Activated B cell treated with CpG ODN at 0.5 μM for 24 hours (primary cell): ENCODE measurements around the gene GPR39. TPM values are rescaled to one million over a fixed set of nuclear protein-coding genes. Genes with fewer than 3 reads are reported as not detected.

Experiments
- ATAC-seq: fragments of 200-7000 bp; cut with Tn5 transposase; one replicate; pipeline ENCODE4 v1.10.0; 2021; ENCODE audit warnings: low read depth, mild to moderate bottlenecking, moderate library complexity
- CTCF ChIA-PET: fragments of 350-600 bp; sonication (Branson Sonifier 250); formaldehyde crosslinking; loops from one replicate; lab custom pipeline; 2021; ENCODE audit warnings: antibody characterized with exemption; lab: Charles Lee
- POLR2A ChIA-PET: fragments of 350-600 bp; sonication (Branson Sonifier 250); formaldehyde crosslinking; loops from one replicate; lab custom pipeline; 2021; ENCODE audit warnings: antibody characterized with exemption; lab: Charles Lee
- DNase-seq: peaks from one replicate; pipeline ENCODE4 v3.0.0; 2022
- H3K27ac Mint-ChIP-seq: one replicate; pipeline ENCODE4 v1.8.0; 2020; ENCODE audit warnings: mixed read lengths
- H3K27me3 Mint-ChIP-seq: one replicate; pipeline ENCODE4 v1.8.0; 2021; ENCODE audit warnings: mixed read lengths
- H3K36me3 Mint-ChIP-seq: one replicate; pipeline ENCODE4 v1.8.0; 2021; ENCODE audit warnings: low read depth, mixed read lengths
- H3K4me1 Mint-ChIP-seq: one replicate; pipeline ENCODE4 v1.8.0; 2021; ENCODE audit warnings: mixed read lengths
- H3K4me3 Mint-ChIP-seq: one replicate; pipeline ENCODE4 v1.8.0; 2020; ENCODE audit warnings: mild to moderate bottlenecking, mixed read lengths
- H3K9me3 Mint-ChIP-seq: one replicate; pipeline ENCODE4 v1.8.0; 2020; ENCODE audit warnings: mixed read lengths
- CTCF ChIP-seq: fragments of 200-600 bp; IDR thresholded peaks from one replicate; pipeline ENCODE4 v1.8.0; 2022; ENCODE audit warnings: antibody characterized with exemption, mild to moderate bottlenecking
- intact Hi-C: fragments of 100-400 bp; cut with micrococcal nuclease; formaldehyde crosslinking; loops from one replicate; pipeline ENCODE4 v1.15.1; 2024
- total RNA-seq: library from RNA; stranded (reverse); gene quantifications from 2 replicates; pipeline ENCODE4 v1.2.3, GENCODE V29; 2022

Gene GPR39
- total RNA-seq, 1 donor from 2014 or later: not detected

- no peak overlapping the region for H3K27ac Mint-ChIP-seq
- no peaks in the 10 kb centered on the region for H3K9me3 Mint-ChIP-seq
Observed at GRCh38 chr2:132609101-132609890, 192.7 kb downstream of the GPR39 start.

GRCh38 chr2:132611719-132612118 is 195.1 kb downstream of the GPR39 start:
- H3K27ac Mint-ChIP-seq: no peak overlapping the region
- ATAC-seq (no peak), DNase-seq (no peak)
- no peak for TF ChIP-seq CTCF
- intact Hi-C loops: no loop called here
- H3K4me1 Mint-ChIP-seq: no peaks in the 10 kb centered on the region
- H3K36me3 Mint-ChIP-seq: no peaks in the 10 kb centered on the region
- no peak overlapping the region for H3K4me3 Mint-ChIP-seq
- ChIA-PET CTCF (no interaction called here), POLR2A (no interaction called here)
- no peaks in the 10 kb centered on the region for H3K9me3 Mint-ChIP-seq
- H3K27me3 Mint-ChIP-seq: no peaks in the 10 kb centered on the region

More at GRCh38 chr2:132609101-132609890, 192.7 kb downstream of the GPR39 start:
- DNase-seq (no peak), ATAC-seq (no peak)
- H3K36me3 Mint-ChIP-seq: no peaks in the 10 kb centered on the region
- ChIA-PET POLR2A (no interaction called here), CTCF (no interaction called here)
- H3K27me3 Mint-ChIP-seq: no peaks in the 10 kb centered on the region
- no peak overlapping the region for H3K4me3 Mint-ChIP-seq
- intact Hi-C loops: no loop called here
- no peaks in the 10 kb centered on the region for H3K4me1 Mint-ChIP-seq
- no peak for TF ChIP-seq CTCF

- Mint-ChIP-seq H3K4me3 (no peak overlapping the region), H3K9me3 (no peaks in the 10 kb centered on the region), H3K36me3 (no peaks in the 10 kb centered on the region), H3K4me1 (no peaks in the 10 kb centered on the region), H3K27ac (no peak overlapping the region), H3K27me3 (no peaks in the 10 kb centered on the region)
- TF ChIP-seq CTCF: no peak
- intact Hi-C loops: no loop called here
- ATAC-seq (no peak), DNase-seq (no peak)
- CTCF ChIA-PET: no interaction called here
- POLR2A ChIA-PET: interaction anchor here (0.6 kb wide), 1 partner anchor 58 kb away, joined by 3 read pairs; no protein-coding TSS in a partner anchor
Observed at GRCh38 chr2:132615329-132616085, 198.9 kb downstream of the GPR39 start.

GRCh38 chr2:132617989-132618388 is 201.4 kb downstream of the GPR39 start:
- ChIA-PET CTCF (no interaction called here), POLR2A (no interaction called here)
- no peaks in the 10 kb centered on the region for H3K36me3 Mint-ChIP-seq
- ATAC-seq: no peak
- intact Hi-C loops: no loop called here
- no peak overlapping the region for H3K27ac Mint-ChIP-seq
- no peak for TF ChIP-seq CTCF
- no peaks in the 10 kb centered on the region for H3K9me3 Mint-ChIP-seq
- no peaks in the 10 kb centered on the region for H3K27me3 Mint-ChIP-seq
- H3K4me1 Mint-ChIP-seq: no peaks in the 10 kb centered on the region
- H3K4me3 Mint-ChIP-seq: no peak overlapping the region
- DNase-seq: no peak

- no peaks in the 10 kb centered on the region for H3K27me3 Mint-ChIP-seq
- ChIA-PET POLR2A (no interaction called here), CTCF (no interaction called here)
- TF ChIP-seq CTCF: no peak
- no peaks in the 10 kb centered on the region for H3K4me1 Mint-ChIP-seq
- H3K27ac Mint-ChIP-seq: no peak overlapping the region
- DNase-seq: no peak
- ATAC-seq: no peak
- H3K36me3 Mint-ChIP-seq: no peaks in the 10 kb centered on the region
- no peaks in the 10 kb centered on the region for H3K9me3 Mint-ChIP-seq
- no peak overlapping the region for H3K4me3 Mint-ChIP-seq
- intact Hi-C loops: no loop called here
Observed at GRCh38 chr2:132618734-132619133, 202.1 kb downstream of the GPR39 start.
